ENCODE results near the gene KRT84.

KRT84 gene

DNA sequence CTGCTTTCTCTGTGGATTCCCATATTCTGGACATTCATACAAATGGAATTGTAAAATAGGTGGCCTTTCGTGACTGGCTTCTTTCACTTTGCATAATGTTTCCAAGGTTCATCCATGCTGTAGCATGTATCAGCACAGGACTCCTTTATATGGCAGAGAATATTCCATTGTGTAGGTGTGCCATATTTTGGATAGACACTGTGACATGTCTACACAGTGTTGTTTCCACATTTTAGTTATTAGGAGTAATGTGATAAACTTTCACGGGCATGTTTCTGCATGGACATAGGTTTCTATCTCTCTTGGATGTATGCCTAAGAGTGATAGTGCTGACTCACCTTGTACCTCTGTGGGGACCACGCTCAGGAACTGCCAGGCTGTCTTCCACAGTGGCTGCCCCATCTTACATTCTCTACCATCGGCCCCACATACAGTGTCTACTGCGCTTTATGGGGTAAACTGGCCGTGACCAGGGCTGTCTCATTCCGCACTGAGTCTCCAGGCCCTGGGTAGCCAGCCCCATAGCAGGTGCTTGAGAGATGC, 7.1 kb upstream of the KRT84 start:
- H3K27ac ChIP-seq, result no peak overlapping the region
- no peak overlapping the region for H3K4me2 ChIP-seq
- H3K4me3 ChIP-seq, result no peak overlapping the region
- H3K9me3 ChIP-seq (replicated peaks in 1 of 11), result no peaks in the 10 kb centered on the region
- H3K36me3 ChIP-seq, result no peaks in the 10 kb centered on the region
- no peaks in the 10 kb centered on the region; a peak in 1 of 22 replicates for H4K20me1 ChIP-seq
- H3K9ac ChIP-seq, result no peak overlapping the region
- no peaks in the 10 kb centered on the region for H3K27me3 ChIP-seq
- TF ChIP-seq Cebpa-rat (IDR thresholded peaks at IDR 0.05), result no peak
- peaks cover 0 to 21% (median 15%) of the 10 kb centered on the region in 10 experiments; a peak in 17 of 20 replicates for H3K4me1 ChIP-seq

DNA sequence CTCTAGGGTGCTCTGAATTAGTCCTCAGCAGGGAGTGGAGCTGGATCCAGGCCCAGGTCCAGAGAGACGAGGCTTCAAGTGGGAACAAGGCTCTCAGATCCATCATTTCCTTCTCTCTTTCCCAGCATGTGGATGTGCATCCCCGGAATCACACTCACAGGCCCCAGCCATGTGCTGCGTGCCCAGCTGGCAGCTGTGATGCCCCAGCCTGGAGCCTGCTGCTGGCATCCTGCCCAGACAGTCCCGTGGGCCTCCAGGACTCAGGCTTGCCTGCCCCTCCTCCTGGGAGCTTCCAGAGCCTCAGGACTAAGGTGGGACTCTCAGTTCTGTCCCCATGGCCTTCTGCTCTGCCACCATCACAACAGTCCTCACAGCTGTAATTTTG, 6.2 kb upstream of the KRT84 start:
- TF ChIP-seq Cebpa-rat (IDR thresholded peaks at IDR 0.05), result no peak
- Histone ChIP-seq H3K36me3 (no peaks in the 10 kb centered on the region), H3K9ac (no peak overlapping the region), H3K9me3 (replicated peaks in 1 of 11) (no peaks in the 10 kb centered on the region), H3K4me1 (peaks cover 0 to 21% (median 15%) of the 10 kb centered on the region in 10 experiments; a peak in 17 of 20 replicates), H3K4me3 (no peak overlapping the region), H3K27me3 (no peaks in the 10 kb centered on the region), H3K4me2 (peak overlapping the region in 7 of 11 experiments; percentile 11 to 51 (median 33); a peak in 11 of 22 replicates), H4K20me1 (no peaks in the 10 kb centered on the region; a peak in 1 of 22 replicates), H3K27ac (no peak overlapping the region; a peak in 1 of 22 replicates)

DNA sequence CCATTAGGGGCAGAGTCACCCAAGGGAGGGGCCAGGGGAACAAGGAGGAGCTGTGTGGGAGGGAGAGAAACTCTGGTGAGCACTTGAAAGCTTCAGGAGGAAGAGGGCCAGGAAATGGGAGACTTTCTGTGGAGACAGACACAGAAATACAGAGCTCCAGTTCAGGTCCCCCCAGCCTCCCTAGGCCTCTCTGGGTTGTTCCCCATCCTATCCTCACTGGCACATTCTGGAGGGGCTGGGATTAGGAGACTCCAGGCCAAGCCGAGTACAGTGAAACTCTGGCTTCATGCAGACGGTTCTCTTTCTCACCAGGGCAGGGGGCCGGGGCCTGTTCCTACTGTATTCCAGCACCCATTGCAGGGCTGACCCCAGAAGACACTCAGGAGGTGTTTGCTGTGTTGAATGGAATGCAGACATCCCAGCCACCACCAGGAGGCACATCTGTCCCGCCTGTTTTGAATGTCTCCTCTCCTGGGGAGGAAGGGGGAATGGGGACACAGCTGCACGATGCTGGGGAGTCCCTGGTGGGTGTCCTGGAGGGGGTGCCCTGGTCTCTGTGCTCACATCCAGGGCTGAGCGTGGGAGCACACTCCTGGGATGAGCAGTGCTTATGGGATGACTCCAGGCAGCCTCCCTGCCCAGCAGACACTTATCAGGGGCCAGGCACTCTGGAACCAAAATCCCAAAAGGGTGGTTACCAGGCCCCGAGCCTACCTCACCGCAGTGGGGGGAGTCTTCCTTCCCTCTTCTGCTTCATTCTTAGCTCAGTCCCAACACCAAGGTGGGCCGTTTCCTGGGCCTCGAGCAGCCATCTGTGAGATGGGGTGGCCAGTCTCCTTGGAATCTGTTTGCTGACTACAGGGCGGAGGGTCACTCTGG, 5.5 kb upstream of the KRT84 start:
- TF ChIP-seq Cebpa-rat (IDR thresholded peaks at IDR 0.05), result no peak
- Histone ChIP-seq H3K4me3 (no peak overlapping the region), H3K4me1 (peaks cover 0 to 21% (median 15%) of the 10 kb centered on the region in 10 experiments; a peak in 17 of 20 replicates), H3K4me2 (peak overlapping the region in 8 of 11 experiments; percentile 7 to 51 (median 32); a peak in 13 of 22 replicates), H3K9ac (no peak overlapping the region), H4K20me1 (no peaks in the 10 kb centered on the region), H3K27me3 (no peaks in the 10 kb centered on the region), H3K27ac (no peak overlapping the region; a peak in 1 of 22 replicates), H3K36me3 (no peaks in the 10 kb centered on the region), H3K9me3 (replicated peaks in 1 of 11) (no peaks in the 10 kb centered on the region)

DNA sequence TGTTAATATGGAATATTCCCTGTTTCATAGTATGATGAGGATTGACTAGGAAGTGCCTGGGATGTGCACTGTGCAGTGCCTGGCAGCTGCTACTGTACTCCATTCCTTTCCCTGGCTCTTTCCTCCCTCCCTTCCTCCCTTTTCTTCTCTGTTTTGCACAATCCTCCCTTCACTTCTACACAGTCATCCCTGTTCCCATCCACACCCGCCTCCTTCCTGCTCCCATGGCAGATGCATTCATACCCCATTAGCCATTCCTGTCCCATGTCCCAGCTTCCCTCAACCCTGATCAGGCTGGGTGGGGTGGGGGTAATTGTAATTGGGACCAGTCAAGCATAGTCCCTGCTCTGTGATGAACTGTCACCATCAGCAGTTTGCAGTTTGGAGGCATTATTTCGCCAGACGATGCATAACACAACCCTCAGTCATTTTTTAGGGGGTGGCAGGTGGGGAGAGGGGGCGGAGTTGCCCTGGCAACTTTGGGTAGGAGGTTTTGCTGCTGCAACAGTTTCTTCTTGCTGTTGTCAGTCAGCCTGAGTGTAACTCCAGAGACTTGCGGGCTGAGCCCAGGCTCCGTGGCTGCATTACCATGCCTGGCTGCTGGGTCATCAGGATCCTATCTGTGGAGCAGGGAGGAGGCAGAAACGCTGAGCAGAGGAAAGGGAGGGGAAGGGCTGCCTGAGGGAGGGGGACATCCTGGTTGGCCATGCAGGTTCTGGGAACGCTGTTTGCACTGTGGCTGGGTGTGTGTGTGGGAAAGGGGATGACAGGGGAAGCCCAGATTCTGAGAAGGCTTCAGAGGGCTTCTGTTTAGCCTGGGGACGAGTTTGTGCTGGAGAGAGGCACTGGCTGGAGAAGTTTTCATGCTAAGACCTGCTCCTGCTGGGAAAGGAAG, 4.1 kb upstream of the KRT84 start:
- Histone ChIP-seq H3K9ac (no peak overlapping the region), H3K4me2 (no peak overlapping the region), H3K4me3 (no peak overlapping the region), H3K36me3 (no peaks in the 10 kb centered on the region), H3K4me1 (peaks cover 0 to 21% (median 15%) of the 10 kb centered on the region in 10 experiments; a peak in 17 of 20 replicates), H4K20me1 (no peaks in the 10 kb centered on the region), H3K27me3 (no peaks in the 10 kb centered on the region), H3K27ac (no peak overlapping the region), H3K9me3 (replicated peaks in 1 of 11) (no peaks in the 10 kb centered on the region)
- TF ChIP-seq Cebpa-rat (IDR thresholded peaks at IDR 0.05), result no peak

DNA sequence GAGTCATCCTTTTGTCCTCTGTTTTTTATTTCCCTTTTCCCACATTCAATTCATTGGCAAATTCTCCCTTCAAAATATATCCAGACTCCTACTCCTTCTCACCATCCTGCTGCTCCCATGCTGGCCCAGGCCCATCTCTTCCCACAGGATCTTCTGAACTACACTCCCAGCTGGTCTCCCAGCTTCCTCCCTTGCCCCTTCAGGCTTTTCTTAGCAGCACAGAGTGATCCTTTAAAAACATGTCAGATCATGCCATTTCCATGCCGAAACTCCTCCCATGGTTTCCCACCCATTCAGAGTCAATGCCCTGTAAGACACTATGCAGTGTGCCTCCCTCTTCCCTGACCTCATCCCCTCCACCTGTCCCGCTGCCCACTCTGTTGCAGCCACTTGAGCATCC, 2.4 kb upstream of the KRT84 start:
- Histone ChIP-seq H4K20me1 (no peaks in the 10 kb centered on the region), H3K9me3 (replicated peaks in 1 of 11) (no peaks in the 10 kb centered on the region), H3K27me3 (no peaks in the 10 kb centered on the region), H3K4me3 (no peak overlapping the region), H3K27ac (no peak overlapping the region), H3K4me2 (no peak overlapping the region), H3K4me1 (peaks cover 0 to 25% (median 15%) of the 10 kb centered on the region in 10 experiments; a peak in 17 of 20 replicates), H3K9ac (no peak overlapping the region), H3K36me3 (no peaks in the 10 kb centered on the region)
- TF ChIP-seq Cebpa-rat (IDR thresholded peaks at IDR 0.05), result no peak

DNA sequence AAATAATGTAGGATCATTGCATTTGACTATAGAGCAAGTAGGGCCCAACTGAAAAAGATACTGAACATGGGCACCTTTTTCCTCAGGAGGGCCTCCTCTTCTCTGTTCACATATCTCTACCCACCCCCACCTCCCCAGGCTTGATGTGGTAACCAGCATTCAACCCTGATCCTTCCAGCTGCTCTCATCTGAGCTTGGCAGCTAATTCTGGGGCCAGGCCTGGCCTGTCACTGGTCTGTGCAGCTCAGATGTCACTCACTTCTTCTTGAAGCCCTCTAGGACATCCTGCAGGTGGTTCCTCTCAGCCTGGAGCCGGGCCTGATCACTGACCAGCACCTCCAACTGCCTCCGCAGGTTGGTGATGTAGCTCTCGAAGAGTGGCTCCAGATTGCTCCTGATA, 2.1 kb downstream of the KRT84 start:
- Histone ChIP-seq H3K9ac (no peak overlapping the region), H3K4me2 (peak overlapping the region in 3 of 11 experiments; percentile 12 to 26 (median 16); a peak in 3 of 22 replicates), H3K4me1 (peaks cover 0 to 13% (median 0%) of the 10 kb centered on the region in 10 experiments; a peak in 1 of 20 replicates), H3K27me3 (no peaks in the 10 kb centered on the region), H3K36me3 (no peaks in the 10 kb centered on the region), H3K27ac (no peak overlapping the region), H4K20me1 (no peaks in the 10 kb centered on the region), H3K4me3 (no peak overlapping the region), H3K9me3 (replicated peaks in 1 of 11) (no peaks in the 10 kb centered on the region)
- TF ChIP-seq Cebpa-rat (IDR thresholded peaks at IDR 0.05), result no peak

DNA sequence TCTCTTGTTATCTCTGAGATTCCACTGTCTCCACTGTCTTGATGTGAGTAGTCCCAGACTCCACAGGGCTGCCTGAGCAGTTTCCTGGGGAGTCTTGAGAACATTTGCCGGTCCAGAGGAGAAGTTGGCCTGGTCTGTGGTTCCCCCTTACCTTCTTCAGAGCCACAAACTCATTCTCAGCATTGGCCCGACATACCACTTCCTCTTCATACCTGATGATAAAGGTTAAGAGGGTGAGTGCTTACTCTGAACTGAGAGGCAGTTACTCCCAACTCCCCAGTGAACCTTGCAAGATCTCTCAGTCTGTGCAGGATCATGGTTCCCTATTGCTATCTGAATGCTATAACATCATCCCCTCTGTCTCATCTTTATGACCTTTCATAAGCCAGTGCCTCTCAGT, 2.6 kb downstream of the KRT84 start:
- no peak for TF ChIP-seq Cebpa-rat (IDR thresholded peaks at IDR 0.05)
- H3K27me3 ChIP-seq, result no peaks in the 10 kb centered on the region
- H3K27ac ChIP-seq, result no peak overlapping the region

DNA sequence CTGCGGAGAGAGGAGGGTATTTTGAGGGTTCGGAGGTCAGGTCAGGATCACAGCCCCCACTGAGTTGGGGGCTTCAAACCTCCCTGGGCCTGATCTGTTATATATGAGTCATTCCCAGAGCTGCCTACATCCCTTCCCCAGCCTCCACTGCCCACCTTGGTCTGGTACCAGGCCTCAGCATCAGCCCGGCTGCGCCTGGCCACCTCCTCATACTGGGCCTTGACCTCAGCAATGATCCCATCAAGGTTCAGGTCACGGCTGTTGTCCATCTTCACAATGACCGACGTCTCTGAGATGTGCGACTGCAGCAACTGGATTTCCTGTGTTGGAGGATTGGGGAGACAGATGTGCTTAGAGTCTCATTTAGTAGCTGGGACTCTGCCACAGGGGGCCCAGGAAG, 4.2 kb downstream of the KRT84 start:
- no peaks in the 10 kb centered on the region for H4K20me1 ChIP-seq
- H3K27me3 ChIP-seq, result no peaks in the 10 kb centered on the region
- no peak overlapping the region for H3K27ac ChIP-seq
- TF ChIP-seq Cebpa-rat (IDR thresholded peaks at IDR 0.05), result no peak
- H3K9me3 ChIP-seq (replicated peaks in 1 of 11), result no peaks in the 10 kb centered on the region
- H3K9ac ChIP-seq, result no peak overlapping the region
- no peak overlapping the region for H3K4me3 ChIP-seq
- H3K36me3 ChIP-seq, result no peaks in the 10 kb centered on the region
- H3K4me2 ChIP-seq, result no peak overlapping the region
- peaks cover 0 to 13% (median 0%) of the 10 kb centered on the region in 10 experiments; a peak in 1 of 20 replicates for H3K4me1 ChIP-seq

More for the DNA sequence above, 2.6 kb downstream of the KRT84 start:
- Histone ChIP-seq H3K4me2 (peak overlapping the region in 3 of 11 experiments; percentile 12 to 29 (median 16); a peak in 2 of 22 replicates), H3K36me3 (no peaks in the 10 kb centered on the region), H3K9ac (no peak overlapping the region), H4K20me1 (no peaks in the 10 kb centered on the region), H3K9me3 (replicated peaks in 1 of 11) (no peaks in the 10 kb centered on the region), H3K4me1 (peaks cover 0 to 13% (median 0%) of the 10 kb centered on the region in 10 experiments; a peak in 1 of 20 replicates), H3K4me3 (no peak overlapping the region)

DNA sequence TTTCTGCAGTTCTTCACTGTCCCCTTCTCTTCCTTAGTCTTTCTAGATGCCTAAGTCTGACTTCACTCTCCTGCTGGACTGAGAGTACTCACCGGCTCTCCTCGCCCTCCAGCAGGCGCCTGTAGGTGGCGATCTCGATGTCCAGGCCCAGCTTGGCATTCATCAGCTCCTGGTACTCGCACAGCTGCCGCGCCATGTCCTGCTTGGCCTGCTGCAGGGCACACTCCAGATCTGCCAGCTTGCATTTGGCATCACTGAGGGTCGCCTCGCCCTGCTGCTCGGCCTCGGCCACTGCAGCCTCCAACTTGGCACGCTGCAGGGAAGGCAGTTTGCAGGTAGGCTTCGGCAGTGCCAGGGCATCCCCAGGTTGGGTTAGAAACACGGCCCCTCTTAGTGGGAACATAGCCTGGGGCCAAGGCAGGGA, 5.2 kb downstream of the KRT84 start:
- TF ChIP-seq Cebpa-rat (IDR thresholded peaks at IDR 0.05), result no peak
- H3K9ac ChIP-seq, result no peak overlapping the region
- H3K9me3 ChIP-seq (replicated peaks in 1 of 11), result no peaks in the 10 kb centered on the region
- H3K27ac ChIP-seq, result no peak overlapping the region
- no peaks in the 10 kb centered on the region for H4K20me1 ChIP-seq
- no peaks in the 10 kb centered on the region for H3K36me3 ChIP-seq
- no peak overlapping the region for H3K4me3 ChIP-seq
- no peak overlapping the region for H3K4me2 ChIP-seq
- no peaks in the 10 kb centered on the region for H3K27me3 ChIP-seq
- H3K4me1 ChIP-seq, result peaks cover 0 to 13% (median 0%) of the 10 kb centered on the region in 10 experiments; a peak in 1 of 20 replicates
